Measurements from ENCODE around the gene GSTT2B. TPM values are rescaled to one million over a fixed set of nuclear protein-coding genes. Genes with fewer than 3 reads are reported as not detected.
"Not testable (repeated sequence)": the region's sequence is repeated elsewhere in the genome, so short reads cannot be mapped to it uniquely, and the experiment has no call there.

Gene GSTT2B
- not detected for total RNA-seq

DNA sequence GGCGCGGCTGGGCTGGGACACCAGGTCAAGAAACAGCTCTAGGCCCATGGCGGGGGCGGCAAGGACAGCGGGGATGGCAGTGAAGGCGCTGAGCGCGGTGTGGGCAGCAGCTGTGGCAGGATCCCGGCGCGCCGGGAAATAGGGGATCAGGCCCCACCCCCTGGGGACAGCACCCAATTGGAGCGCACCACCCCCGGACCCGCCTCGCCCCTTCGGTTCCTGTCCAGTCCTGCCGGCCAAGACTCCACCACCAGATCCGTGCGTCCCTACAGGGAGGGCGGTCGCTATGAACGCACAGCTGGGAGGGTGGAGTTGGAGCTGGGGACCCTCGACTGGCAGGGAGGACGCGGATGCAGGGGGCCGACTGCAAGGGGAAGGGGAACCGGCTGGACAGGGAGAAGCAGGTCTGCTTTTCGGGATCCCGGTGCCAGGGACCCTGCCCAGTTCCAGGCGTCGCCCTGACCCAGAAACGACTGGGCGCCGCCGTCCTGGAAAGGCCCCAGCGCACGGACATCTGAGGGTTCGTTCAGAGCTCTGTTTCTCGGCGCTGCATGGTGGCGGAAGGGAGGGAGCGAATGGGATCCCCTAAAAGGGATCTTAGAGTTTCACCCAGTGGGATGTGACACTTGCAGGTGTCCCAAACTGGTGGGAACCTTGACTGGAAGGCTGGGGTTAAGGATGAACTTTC is at the start of gene GSTT2B:
GSTT2B (minus strand) TSS at position 112 of the 688 bp plus-strand sequence; CDS start at position 48, 64 bp downstream.
- H3K9me3 Mint-ChIP-seq, H3K36me3 Mint-ChIP-seq, H3K4me3 Mint-ChIP-seq, H3K27me3 Mint-ChIP-seq, H3K27ac Mint-ChIP-seq, H3K4me1 Mint-ChIP-seq, DNase-seq: not testable (repeated sequence)

GRCh38 chr22:24010018-24010391 is 49.0 kb upstream of the GSTT2B start:
- Mint-ChIP-seq H3K4me3 (peak overlapping the region; percentile 38), H3K9me3 (no peaks in the 10 kb centered on the region), H3K36me3 (peaks cover 5% of the 10 kb centered on the region), H3K4me1 (peaks cover 15% of the 10 kb centered on the region), H3K27ac (peak overlapping the region; percentile 42), H3K27me3 (no peaks in the 10 kb centered on the region)
- no peak for DNase-seq

- Mint-ChIP-seq H3K4me3 (no peak overlapping the region), H3K4me1 (peaks cover 12% of the 10 kb centered on the region), H3K27ac (no peak overlapping the region), H3K36me3 (peaks cover 3% of the 10 kb centered on the region), H3K27me3 (no peaks in the 10 kb centered on the region), H3K9me3 (no peaks in the 10 kb centered on the region)
- no peak for DNase-seq
These were observed 48.4 kb upstream of the GSTT2B start for GRCh38 chr22:24009227-24010017.

DNA sequence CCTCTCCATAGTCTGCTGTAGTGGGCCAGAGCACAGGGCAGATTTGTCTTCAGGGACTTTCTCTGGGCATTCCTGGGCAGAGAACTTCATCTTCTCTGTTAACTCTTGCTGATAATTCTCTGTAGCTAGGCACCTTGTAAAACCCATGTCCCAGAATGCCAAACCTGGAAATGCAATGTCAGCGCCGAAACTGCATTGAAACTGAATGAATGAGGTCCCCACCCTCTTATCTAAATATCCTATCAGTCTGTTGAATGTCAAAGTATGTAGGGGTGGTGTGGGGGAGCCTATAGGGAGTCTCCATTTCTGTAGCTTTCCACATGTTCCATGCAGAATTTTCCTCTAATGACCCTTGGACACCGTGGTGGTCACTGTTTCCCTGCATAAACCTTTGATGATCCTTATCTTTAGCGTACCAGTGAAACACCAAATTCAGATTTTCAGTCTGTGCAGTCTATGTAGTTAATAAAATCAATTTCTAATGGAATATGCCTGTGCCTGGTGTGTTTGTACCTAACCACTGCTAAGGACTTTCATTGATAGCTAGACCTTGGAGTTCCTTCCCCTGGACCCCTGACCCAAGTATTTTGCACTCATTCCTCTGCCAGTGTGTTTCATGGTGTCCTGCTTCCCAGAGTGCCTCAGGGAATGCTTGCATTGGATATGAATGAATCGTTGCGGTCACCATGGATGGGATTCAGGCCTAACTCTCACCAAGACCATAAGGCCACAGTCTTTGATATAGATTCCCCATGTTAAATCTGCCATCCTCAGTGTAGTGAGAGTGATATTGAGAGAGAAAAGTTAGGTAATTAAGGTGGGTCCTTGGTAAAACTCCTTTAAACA is 47.6 kb upstream of the GSTT2B start:
- Mint-ChIP-seq H3K27ac (no peak overlapping the region), H3K36me3 (peaks cover 1% of the 10 kb centered on the region), H3K27me3 (no peaks in the 10 kb centered on the region), H3K9me3 (no peaks in the 10 kb centered on the region), H3K4me3 (no peak overlapping the region), H3K4me1 (peaks cover 9% of the 10 kb centered on the region)
- DNase-seq = no peak

GRCh38 chr22:24008022-24008283 is 47.0 kb upstream of the GSTT2B start:
- Mint-ChIP-seq H3K36me3 (peaks cover 1% of the 10 kb centered on the region), H3K27ac (no peak overlapping the region), H3K4me1 (peaks cover 7% of the 10 kb centered on the region), H3K9me3 (no peaks in the 10 kb centered on the region), H3K4me3 (no peak overlapping the region), H3K27me3 (no peaks in the 10 kb centered on the region)
- no peak for DNase-seq

GRCh38 chr22:24007253-24008021 is 46.4 kb upstream of the GSTT2B start:
- no peaks in the 10 kb centered on the region for H3K27me3 Mint-ChIP-seq
- H3K27ac Mint-ChIP-seq = no peak overlapping the region
- no peaks in the 10 kb centered on the region for H3K9me3 Mint-ChIP-seq
- DNase-seq = no peak
- peaks cover 6% of the 10 kb centered on the region for H3K4me1 Mint-ChIP-seq
- H3K4me3 Mint-ChIP-seq = no peak overlapping the region
- H3K36me3 Mint-ChIP-seq = peaks cover 1% of the 10 kb centered on the region

DNA sequence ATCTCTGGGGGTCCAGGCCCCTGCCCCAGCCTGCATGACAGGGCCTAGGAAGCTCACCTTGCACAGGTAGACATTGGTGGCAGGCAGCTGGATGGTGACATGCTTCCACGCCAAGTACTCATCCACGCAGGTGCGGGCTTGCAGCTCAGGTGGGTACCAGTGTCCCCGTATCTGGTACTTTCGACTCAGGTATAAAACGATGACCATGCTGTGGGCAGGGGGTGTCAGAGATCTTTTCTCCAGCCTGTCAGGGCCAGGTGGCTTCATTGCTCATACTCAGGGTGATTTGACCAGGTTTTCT is 45.9 kb upstream of the GSTT2B start:
- peaks cover 1% of the 10 kb centered on the region for H3K36me3 Mint-ChIP-seq
- no peaks in the 10 kb centered on the region for H3K9me3 Mint-ChIP-seq

GRCh38 chr22:24006207-24006913 is 45.4 kb upstream of the GSTT2B start:
- no peaks in the 10 kb centered on the region for H3K27me3 Mint-ChIP-seq
- H3K4me3 Mint-ChIP-seq = no peak overlapping the region
- no peaks in the 10 kb centered on the region for H3K9me3 Mint-ChIP-seq
- H3K4me1 Mint-ChIP-seq = peaks cover 4% of the 10 kb centered on the region
- no peaks in the 10 kb centered on the region for H3K36me3 Mint-ChIP-seq
- DNase-seq = no peak
- no peak overlapping the region for H3K27ac Mint-ChIP-seq

More for the DNA sequence above, 45.9 kb upstream of the GSTT2B start:
- no peak overlapping the region for H3K4me3 Mint-ChIP-seq
- DNase-seq = no peak
- no peak overlapping the region for H3K27ac Mint-ChIP-seq
- peaks cover 4% of the 10 kb centered on the region for H3K4me1 Mint-ChIP-seq
- H3K27me3 Mint-ChIP-seq = no peaks in the 10 kb centered on the region

DNA sequence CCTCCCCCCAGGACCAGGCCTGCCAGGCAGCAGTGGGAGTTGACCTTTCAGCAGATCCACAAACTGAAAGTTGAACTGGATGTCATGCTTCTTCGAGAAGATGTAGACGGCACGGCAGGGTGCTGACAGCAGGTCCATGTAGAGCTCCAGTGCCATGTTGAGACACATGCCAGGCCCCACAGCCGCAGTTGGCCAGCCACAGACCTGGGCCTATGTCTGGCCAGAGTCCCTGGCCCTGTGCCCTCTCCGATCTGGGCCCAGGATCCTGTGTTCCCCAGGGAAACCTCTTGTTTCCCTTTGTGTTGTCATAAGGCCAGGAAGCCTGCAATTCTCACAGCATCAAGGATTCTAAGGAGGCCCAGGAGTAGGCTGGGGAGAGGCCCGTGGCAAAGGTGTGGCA is 44.2 kb upstream of the GSTT2B start, which contains the start of gene GSTT4:
GSTT4 (minus strand) TSS at position 253 of the 400 bp plus-strand sequence; CDS start at position 156, 97 bp downstream.
- no peak within 1 kb of the TSS for H3K4me3 Mint-ChIP-seq
- no peak for DNase-seq
- H3K27ac Mint-ChIP-seq = no peak within 1 kb of the TSS
- H3K9me3 Mint-ChIP-seq = no peaks in the 10 kb centered on the region
- no peaks in the 10 kb centered on the region for H3K36me3 Mint-ChIP-seq
- H3K4me1 Mint-ChIP-seq = peaks cover 1% of the 10 kb centered on the region
- no peaks in the 10 kb centered on the region for H3K27me3 Mint-ChIP-seq

- no peak for DNase-seq
- no peak overlapping the region for H3K4me3 Mint-ChIP-seq
- H3K9me3 Mint-ChIP-seq = no peaks in the 10 kb centered on the region
- no peaks in the 10 kb centered on the region for H3K4me1 Mint-ChIP-seq
- no peak overlapping the region for H3K27ac Mint-ChIP-seq
- H3K36me3 Mint-ChIP-seq = no peaks in the 10 kb centered on the region
- no peaks in the 10 kb centered on the region for H3K27me3 Mint-ChIP-seq
These were observed 42.9 kb upstream of the GSTT2B start for GRCh38 chr22:24003887-24004286.

DNA sequence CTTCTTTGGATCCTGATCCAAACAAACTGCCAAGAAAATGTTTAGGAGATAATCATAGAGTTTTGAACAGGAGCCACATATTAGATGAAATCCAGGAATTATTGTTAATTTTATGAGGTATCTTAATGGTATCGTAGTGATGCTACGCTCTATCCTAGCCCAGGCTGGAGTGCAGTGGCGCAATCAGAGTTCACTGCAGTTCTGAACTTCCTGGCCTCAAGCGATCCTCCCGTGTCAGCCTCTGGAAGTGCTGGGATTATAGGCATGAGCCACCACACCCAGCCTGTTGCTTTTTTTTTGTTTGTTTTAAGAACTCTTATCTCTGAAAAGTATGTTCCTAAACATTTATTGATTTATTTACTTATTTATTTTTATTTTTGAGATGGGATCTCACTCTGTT is 41.9 kb upstream of the GSTT2B start:
- Mint-ChIP-seq H3K27ac (no peak overlapping the region), H3K36me3 (no peaks in the 10 kb centered on the region), H3K27me3 (no peaks in the 10 kb centered on the region), H3K4me3 (no peak overlapping the region), H3K9me3 (no peaks in the 10 kb centered on the region), H3K4me1 (no peaks in the 10 kb centered on the region)
- DNase-seq = no peak

GRCh38 chr22:24002272-24002671 is 41.3 kb upstream of the GSTT2B start:
- Mint-ChIP-seq H3K36me3 (no peaks in the 10 kb centered on the region), H3K4me3 (no peak overlapping the region)

GRCh38 chr22:24001314-24001713 is 40.3 kb upstream of the GSTT2B start:
- no peak overlapping the region for H3K27ac Mint-ChIP-seq
- no peaks in the 10 kb centered on the region for H3K36me3 Mint-ChIP-seq
- no peaks in the 10 kb centered on the region for H3K27me3 Mint-ChIP-seq
- no peak for DNase-seq
- no peak overlapping the region for H3K4me3 Mint-ChIP-seq
- no peaks in the 10 kb centered on the region for H3K4me1 Mint-ChIP-seq
- H3K9me3 Mint-ChIP-seq = no peaks in the 10 kb centered on the region

More at GRCh38 chr22:24002272-24002671, 41.3 kb upstream of the GSTT2B start:
- H3K27me3 Mint-ChIP-seq = no peaks in the 10 kb centered on the region
- H3K9me3 Mint-ChIP-seq = no peaks in the 10 kb centered on the region
- H3K4me1 Mint-ChIP-seq = no peaks in the 10 kb centered on the region
- H3K27ac Mint-ChIP-seq = no peak overlapping the region
- no peak for DNase-seq

DNA sequence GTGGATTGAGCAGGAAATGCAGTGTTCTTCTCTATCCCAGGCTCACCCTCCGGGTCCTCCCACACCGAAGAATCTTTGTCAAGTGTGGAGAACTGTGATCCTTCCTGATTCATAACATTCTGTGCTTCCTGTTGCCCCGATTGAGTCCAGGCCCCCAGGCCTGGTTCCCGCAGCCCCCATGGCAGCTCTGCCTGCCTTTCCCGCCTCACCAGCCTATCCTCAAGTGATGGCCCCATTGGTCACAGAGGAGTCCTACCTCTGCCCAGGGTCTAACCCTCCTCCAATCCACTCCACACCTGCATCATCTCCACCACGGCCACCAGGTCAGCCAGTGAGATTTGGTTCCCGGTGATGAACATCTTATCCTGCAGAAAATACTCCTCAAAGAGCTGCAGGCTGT is 38.8 kb upstream of the GSTT2B start:
- not testable (repeated sequence) for H3K9me3 Mint-ChIP-seq, H3K36me3 Mint-ChIP-seq, H3K4me1 Mint-ChIP-seq, H3K4me3 Mint-ChIP-seq, H3K27ac Mint-ChIP-seq, H3K27me3 Mint-ChIP-seq, DNase-seq
